Stomach (tissue), 9 donors: Measurements from ENCODE around the gene TBRG4. TPM values are rescaled to one million over a fixed set of nuclear protein-coding genes. Genes with fewer than 3 reads are reported as not detected.

Experiments
- DNase-seq, 2 donors: peaks; one replicate each; pipeline versions ENCODE4 v3.0.0 to v3.0.0-alpha.2; 2013 to 2019
- H3K27ac ChIP-seq, 5 donors: fragments of 200-600 bp in 4 of 5; sonication (generic) in 4 of 5; one replicate each; pipeline ENCODE4 v1.5.1; 2013 to 2019; ENCODE audit warnings: mild to moderate bottlenecking in 1 of 5, moderate library complexity in 1 of 5
- H3K27me3 ChIP-seq, 3 donors: fragments of 200-600 bp; sonication (generic); one replicate each; pipeline ENCODE4 v1.5.1; 2017 to 2019; ENCODE audit warnings: mixed run types in 1 of 3
- H3K36me3 ChIP-seq, 4 donors: fragments of 200-600 bp; sonication (generic); 1 replicate in 3 of 4; 2 replicates in 1 of 4; pipeline ENCODE4 v1.5.1; 2016 to 2019
- H3K4me1 ChIP-seq, 4 donors: fragments of 200-600 bp; sonication (generic); one replicate each; pipeline ENCODE4 v1.5.1; 2016 to 2019
- H3K4me3 ChIP-seq, 4 donors: fragments of 200-600 bp; sonication (generic) in 3 of 4; one replicate each; pipeline ENCODE4 v1.5.1; 2016 to 2019; ENCODE audit warnings: mild to moderate bottlenecking in 1 of 4
- H3K9me3 ChIP-seq, 4 donors: fragments of 200-600 bp; sonication (generic); one replicate each; pipeline ENCODE4 v1.5.1; 2016 to 2019
- EP300 ChIP-seq: sonication (generic); formaldehyde crosslinking; IDR thresholded peaks from one replicate; pipeline ENCODE4 v1.6.1; 2017; ENCODE audit warnings: antibody characterized with exemption
- POLR2A ChIP-seq, 4 donors: fragments of 450-650 bp; IDR thresholded peaks; one replicate each; pipeline ENCODE4 v1.6.1; 2016; ENCODE audit warnings: antibody characterized with exemption in 4 of 4, control low read depth in 2 of 4, mild to moderate bottlenecking in 1 of 4, moderate library complexity in 1 of 4
- POLR2AphosphoS5 ChIP-seq, 3 donors: sonication (generic); formaldehyde crosslinking; IDR thresholded peaks; one replicate each; pipeline ENCODE4 v1.6.1; 2016; ENCODE audit warnings: antibody characterized with exemption in 3 of 3
- WGBS, 5 donors: extraction: QIAGEN DNeasy Blood & Tissue Kit in 3 of 5; methylation state at CpG; one replicate each; pipeline versions ENCODE4 v1.1.5 to v1.1.7; 2013 to 2018; 5-methylcytosine and 5-hydroxymethylcytosine counted together
- intact Hi-C: fragments of 100-400 bp; cut with DNase I; formaldehyde crosslinking; loops from one replicate; pipeline ENCODE4 v1.15.1; 2023; ENCODE audit warnings: low total_unique reads
- polyA plus RNA-seq, 3 donors: library from polyadenylated mRNA; stranded (reverse); fragments of 200-250 nt; gene quantifications; one replicate each; pipeline ENCODE4 v1.2.3, GENCODE V29; 2013
- total RNA-seq, 5 donors: library from RNA; depleted of rRNA; stranded (reverse); fragments of >200 nt; gene quantifications; one replicate each; pipeline versions ENCODE4 v1.1.0 to v1.2.3, GENCODE V29; 2014 to 2016
- TF ChIP-seq, protein P1 (sequence below), 7 experiments: fragments of 450-650 bp in 4 of 7; fragments of 200-600 bp in 3 of 7; sonication (generic) in 3 of 7; IDR thresholded peaks; one replicate each; pipeline ENCODE4 v1.5.1; 2016 to 2019; ENCODE audit warnings: antibody characterized with exemption in 7 of 7, control low read depth in 2 of 7, mild to moderate bottlenecking in 1 of 7
- donor health status: healthy with polysubstance abuse.
- donor health status: Bipolar disorder and iron deficiency.
- donor health status: healthy.

The TBRG4 gene
- total and polyA plus RNA-seq, 8 donors: 31.2 to 219 (median 47.9) TPM

DNA sequence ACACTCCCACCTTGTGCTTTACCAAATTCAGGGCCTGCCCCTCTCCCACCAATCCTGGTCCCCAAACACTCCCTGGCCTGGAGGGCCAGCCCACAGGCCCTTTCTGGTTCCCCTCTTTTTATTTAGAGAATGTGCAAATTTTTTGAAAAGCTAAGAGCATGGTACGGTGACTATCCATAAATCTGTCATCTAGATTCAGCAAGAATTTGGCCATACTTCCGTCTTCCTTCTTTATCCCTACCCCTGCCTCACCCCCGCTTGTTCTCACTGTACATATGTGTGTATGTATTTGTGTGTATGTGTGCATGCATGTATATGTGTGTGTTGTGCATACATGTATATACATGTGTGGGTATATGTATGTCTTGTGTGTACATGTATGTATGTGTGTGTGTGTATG is 8.1 kb upstream of the TBRG4 start:
- DNase-seq: no peak
- 90 to 96% (median 94%) methylated on average over 3 of the region's 3 CpGs for WGBS, 5 donors
- peaks cover 0 to 5% (median 0%) of the 10 kb centered on the region in 3 donors for H3K27me3 ChIP-seq
- intact Hi-C loops: no loop called here
- no peaks in the 10 kb centered on the region for H3K36me3 ChIP-seq
- TF ChIP-seq POLR2A (IDR thresholded peaks at IDR 0.05): no peak
- no peak for TF ChIP-seq EP300
- no peak for TF ChIP-seq POLR2AphosphoS5 (IDR thresholded peaks at IDR 0.05)
- H3K4me1 ChIP-seq: no peaks in the 10 kb centered on the region
- no peak overlapping the region for H3K27ac ChIP-seq
- no peak overlapping the region for H3K4me3 ChIP-seq
- H3K9me3 ChIP-seq: no peaks in the 10 kb centered on the region

DNA sequence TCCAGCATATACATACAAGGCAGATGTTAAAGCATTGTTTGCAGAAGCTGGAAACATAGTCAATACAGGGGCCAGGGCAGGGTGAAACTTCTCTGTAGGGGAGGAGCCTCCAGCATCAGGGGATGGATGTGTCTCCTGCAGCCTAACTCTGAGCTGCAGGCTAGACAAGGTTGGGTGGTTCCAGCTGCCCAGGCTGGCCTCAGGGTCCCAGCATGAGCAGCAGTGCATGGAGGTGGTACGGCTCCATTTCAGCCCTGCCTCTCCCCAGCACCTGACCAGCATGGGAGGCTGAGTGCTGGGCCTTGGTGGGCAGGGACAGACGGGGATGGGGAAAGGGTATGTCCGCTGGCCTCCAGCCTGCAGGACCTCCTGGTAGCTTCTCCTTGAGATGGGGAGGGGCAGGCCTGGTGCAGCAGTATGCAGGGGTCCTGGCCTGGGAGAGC is 7.4 kb upstream of the TBRG4 start:
- intact Hi-C loops: no loop called here
- WGBS, 5 donors: 40 to 100% (median 96%) methylated on average over 1 to 3 of the region's 3 CpGs

DNA sequence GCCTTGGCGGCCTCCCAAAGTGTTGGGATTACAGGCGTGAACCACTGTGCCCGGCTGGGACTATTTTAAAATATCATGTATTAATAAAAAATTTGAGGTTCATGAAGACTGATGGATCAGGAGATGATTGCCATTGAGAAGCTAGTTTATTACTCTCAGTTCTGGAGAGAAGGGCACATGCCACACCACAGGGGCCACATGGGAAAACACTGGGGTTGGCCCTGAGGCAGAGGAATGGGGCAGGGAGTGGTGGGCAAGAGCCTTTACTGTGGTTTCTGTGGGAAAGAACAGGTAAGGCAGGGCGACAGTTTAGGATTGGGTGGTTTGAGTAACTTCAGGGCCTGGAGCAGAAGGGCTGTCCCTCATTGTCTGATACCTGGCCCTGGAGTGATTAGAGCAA is 6.8 kb upstream of the TBRG4 start:
- Histone ChIP-seq H3K9me3 (no peaks in the 10 kb centered on the region), H3K27ac (no peak overlapping the region), H3K27me3 (peaks cover 0 to 5% (median 0%) of the 10 kb centered on the region in 3 donors), H3K4me3 (no peak overlapping the region), H3K4me1 (no peaks in the 10 kb centered on the region), H3K36me3 (no peaks in the 10 kb centered on the region)
- DNase-seq: no peak
- WGBS, 5 donors: 79 to 92% (median 85%) methylated on average over 4 of the region's 4 CpGs
- TF ChIP-seq POLR2AphosphoS5 (IDR thresholded peaks at IDR 0.05) (no peak), POLR2A (IDR thresholded peaks at IDR 0.05) (no peak), EP300 (no peak)
- TF ChIP-seq, protein P1, sequence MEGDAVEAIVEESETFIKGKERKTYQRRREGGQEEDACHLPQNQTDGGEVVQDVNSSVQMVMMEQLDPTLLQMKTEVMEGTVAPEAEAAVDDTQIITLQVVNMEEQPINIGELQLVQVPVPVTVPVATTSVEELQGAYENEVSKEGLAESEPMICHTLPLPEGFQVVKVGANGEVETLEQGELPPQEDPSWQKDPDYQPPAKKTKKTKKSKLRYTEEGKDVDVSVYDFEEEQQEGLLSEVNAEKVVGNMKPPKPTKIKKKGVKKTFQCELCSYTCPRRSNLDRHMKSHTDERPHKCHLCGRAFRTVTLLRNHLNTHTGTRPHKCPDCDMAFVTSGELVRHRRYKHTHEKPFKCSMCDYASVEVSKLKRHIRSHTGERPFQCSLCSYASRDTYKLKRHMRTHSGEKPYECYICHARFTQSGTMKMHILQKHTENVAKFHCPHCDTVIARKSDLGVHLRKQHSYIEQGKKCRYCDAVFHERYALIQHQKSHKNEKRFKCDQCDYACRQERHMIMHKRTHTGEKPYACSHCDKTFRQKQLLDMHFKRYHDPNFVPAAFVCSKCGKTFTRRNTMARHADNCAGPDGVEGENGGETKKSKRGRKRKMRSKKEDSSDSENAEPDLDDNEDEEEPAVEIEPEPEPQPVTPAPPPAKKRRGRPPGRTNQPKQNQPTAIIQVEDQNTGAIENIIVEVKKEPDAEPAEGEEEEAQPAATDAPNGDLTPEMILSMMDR (IDR thresholded peaks at IDR 0.05): no peak
- intact Hi-C loops: no loop called here

More for the DNA sequence above, 7.4 kb upstream of the TBRG4 start:
- TF ChIP-seq POLR2AphosphoS5 (IDR thresholded peaks at IDR 0.05) (no peak), POLR2A (IDR thresholded peaks at IDR 0.05) (no peak), EP300 (no peak)
- TF ChIP-seq, protein P1 (IDR thresholded peaks at IDR 0.05): no peak
- H3K9me3 ChIP-seq: no peaks in the 10 kb centered on the region
- H3K36me3 ChIP-seq: no peaks in the 10 kb centered on the region
- H3K27ac ChIP-seq: no peak overlapping the region
- H3K27me3 ChIP-seq: peaks cover 0 to 5% (median 0%) of the 10 kb centered on the region in 3 donors
- DNase-seq: no peak
- no peak overlapping the region for H3K4me3 ChIP-seq
- H3K4me1 ChIP-seq: no peaks in the 10 kb centered on the region

DNA sequence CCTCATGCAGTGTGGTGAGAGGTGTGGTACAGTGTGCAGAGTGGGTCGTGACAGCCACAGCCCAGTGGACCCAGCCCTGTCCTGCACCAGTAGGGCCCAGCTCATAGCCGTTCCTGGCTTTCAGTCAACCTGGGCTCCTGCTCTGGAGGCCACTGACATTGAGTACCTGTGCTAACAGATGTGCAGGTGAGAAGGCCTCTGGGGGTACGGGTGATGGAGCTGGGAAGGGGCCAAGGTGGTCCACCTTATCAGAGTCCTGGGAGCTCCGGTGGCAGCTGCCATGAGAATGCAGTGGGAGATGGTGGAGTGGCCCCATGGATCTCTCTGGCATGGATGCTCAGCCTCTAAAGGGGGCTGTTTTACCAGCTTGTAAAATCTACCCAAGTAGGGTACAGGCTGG is 6.1 kb upstream of the TBRG4 start:
- no peaks in the 10 kb centered on the region for H3K9me3 ChIP-seq
- WGBS, 5 donors: 68 to 79% (median 74%) methylated on average over 4 of the region's 4 CpGs
- no peaks in the 10 kb centered on the region for H3K36me3 ChIP-seq
- H3K27me3 ChIP-seq: peaks cover 0 to 5% (median 0%) of the 10 kb centered on the region in 3 donors
- DNase-seq: no peak
- peaks cover under 1 to 2% (median 1%) of the 10 kb centered on the region in 4 donors for H3K4me1 ChIP-seq
- intact Hi-C loops: no loop called here
- no peak overlapping the region for H3K27ac ChIP-seq
- no peak overlapping the region for H3K4me3 ChIP-seq
- TF ChIP-seq POLR2A (IDR thresholded peaks at IDR 0.05) (no peak), POLR2AphosphoS5 (IDR thresholded peaks at IDR 0.05) (no peak), EP300 (no peak)
- TF ChIP-seq, protein P1 (IDR thresholded peaks at IDR 0.05): no peak

DNA sequence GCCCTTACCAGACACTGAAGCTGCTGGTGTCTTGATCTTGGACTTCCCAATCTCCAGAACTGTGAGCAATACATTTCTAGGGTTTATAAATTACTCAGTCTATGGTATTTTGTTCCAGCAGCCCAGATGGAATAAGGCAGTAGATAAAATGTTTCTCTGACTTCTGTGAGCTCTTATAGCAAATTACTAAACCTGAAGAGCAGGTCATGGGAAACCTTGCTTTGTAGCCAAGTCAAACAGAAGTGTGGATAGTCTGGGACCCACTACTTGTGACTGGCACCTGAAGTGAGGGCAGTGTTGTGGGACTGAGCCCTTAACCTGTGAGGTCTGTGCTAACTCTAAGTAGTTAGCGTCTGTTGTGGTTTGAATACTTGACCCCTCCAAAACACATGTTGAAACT is 4.6 kb upstream of the TBRG4 start:
- TF ChIP-seq, protein P1 (IDR thresholded peaks at IDR 0.05): no peak
- no peak for TF ChIP-seq POLR2A (IDR thresholded peaks at IDR 0.05)
- WGBS, 5 donors: 35 to 71% (median 40%) methylated on average over 1 of the region's 1 CpG
- intact Hi-C loops: no loop called here

More for the DNA sequence above, 4.6 kb upstream of the TBRG4 start:
- no peak for DNase-seq
- Histone ChIP-seq H3K36me3 (no peaks in the 10 kb centered on the region), H3K4me1 (peaks cover 7 to 9% (median 9%) of the 10 kb centered on the region in 4 donors), H3K27me3 (peaks cover 0 to 5% (median 0%) of the 10 kb centered on the region in 3 donors), H3K27ac (no peak overlapping the region), H3K9me3 (no peaks in the 10 kb centered on the region), H3K4me3 (no peak overlapping the region)
